HG02840 (cell line): ENCODE measurements around the gene SUPT20H.
A peak's percentile ranks its signal among the peaks of the same experiment; 100 is the strongest.

Experiments
- ATAC-seq: cut with Tn5 transposase; IDR thresholded peaks from one replicate; pipeline ENCODE4 v1.9.1; 2021; ENCODE audit warnings: mild to moderate bottlenecking, moderate library complexity, moderate number of reproducible peaks; ENCODE audit not compliant: unreplicated experiment, low FRiP score

The SUPT20H gene

DNA sequence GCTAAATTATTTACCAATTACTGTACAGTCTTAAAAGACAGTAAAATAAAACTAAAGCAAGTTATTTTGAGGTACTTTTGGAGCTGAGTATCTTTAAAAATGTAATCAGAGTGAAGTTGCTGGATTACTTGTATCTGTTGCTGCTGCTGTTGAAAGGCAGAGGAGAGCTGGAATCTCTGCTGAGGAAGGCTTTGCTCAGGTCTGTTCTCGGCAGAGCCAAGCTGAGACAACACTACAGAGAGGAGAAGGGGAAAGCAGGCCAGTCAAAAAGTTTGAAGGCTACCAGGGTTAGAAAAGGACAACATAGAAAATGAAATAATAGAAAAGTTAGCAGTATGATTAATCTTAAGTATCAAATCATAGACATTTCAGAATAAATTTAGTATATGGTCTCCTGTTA lies 49.1 kb downstream of the SUPT20H start:
- no peak for ATAC-seq

DNA sequence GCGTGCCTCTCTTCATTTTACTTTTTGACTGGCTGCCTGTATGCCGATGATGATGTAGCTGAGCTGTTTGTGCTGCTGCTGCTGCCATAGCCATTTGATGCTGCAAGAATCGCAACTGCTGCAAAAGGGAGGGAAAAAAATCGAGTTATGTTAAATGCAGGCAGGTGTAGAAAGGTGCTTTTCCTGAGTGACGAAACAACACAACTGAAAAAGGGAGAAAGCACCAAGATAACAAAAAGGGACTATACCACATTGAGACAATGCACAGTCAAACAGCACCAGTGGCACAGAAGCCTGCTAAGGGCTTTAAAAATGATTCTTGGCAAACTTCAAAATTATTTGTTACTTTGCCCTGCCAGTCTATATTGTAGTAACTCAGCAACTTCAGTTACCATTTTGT lies 49.8 kb downstream of the SUPT20H start:
- no peak for ATAC-seq

DNA sequence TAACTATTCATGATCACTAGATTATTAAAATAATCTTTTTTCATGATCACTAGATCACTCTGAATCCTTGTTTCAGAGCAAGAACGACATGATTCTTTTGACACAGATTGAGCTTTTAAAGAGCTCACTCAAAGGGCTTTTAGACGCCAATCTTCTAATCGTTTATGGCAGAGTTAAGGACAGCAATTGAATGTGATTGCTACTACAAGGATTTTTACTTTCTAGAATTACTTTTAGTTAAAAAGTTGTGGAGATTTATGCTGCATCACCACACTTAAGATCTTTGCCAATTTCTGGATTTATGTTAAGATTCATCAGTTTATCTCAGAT lies 57.6 kb downstream of the SUPT20H start:
- ATAC-seq, result no peak

DNA sequence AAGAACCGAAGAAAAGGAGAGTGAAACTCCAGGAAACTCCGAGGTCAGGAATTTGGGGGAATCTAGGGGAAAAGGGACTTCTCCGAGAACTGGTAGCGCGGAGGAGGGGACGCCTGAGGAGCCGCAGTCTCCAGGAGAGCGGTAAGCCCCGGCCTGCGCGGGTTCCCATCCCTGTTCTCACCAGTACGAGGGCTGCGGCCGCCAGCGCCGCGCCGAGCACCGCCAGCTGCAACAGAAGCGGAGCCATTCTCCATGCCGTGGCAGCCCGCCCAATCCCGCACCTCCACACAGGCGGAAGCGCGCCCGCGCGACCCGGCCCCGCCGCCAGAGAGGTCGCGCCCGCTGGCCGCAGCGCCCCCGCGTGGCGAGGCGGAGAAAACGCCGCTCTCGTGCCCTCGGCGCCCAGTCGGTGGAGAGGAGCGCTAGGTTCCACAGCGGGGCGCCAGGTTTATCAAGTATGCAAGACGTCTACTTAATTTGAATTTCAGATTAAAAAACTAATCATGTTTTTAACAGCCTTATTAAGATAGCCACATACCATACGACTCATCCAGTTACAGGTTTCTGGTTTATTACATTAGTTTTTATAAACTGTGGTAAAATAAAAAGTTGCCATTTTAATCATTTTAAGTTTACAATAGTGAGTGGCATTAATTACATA lies 60.3 kb downstream of the SUPT20H start, which contains the start of gene ALG5:
Gene ALG5, minus strand, starts transcription at position 287 of the 661 bp plus-strand sequence. Its CDS starts 40 bp downstream, at position 247.
- peak; percentile 56 for ATAC-seq

DNA sequence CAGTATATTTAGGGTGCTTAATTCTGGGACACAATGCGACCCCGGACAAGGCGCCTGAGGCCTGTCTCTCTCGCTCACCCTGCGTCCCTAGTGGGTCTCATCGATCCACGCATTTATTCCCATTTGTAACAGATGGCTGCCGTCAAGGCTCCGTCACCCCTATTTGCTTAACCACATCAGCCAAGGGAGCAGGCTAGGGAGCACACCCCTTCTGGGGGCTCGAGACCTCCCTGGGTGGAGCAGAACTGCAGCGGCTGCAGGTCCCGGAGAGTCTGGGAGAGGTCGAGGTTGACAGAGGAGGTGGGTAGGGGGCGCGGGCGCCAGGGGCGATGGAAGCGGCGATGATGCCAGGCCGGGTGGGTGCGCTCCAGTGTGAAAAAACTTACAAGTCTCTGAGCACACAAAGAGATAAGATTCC lies 60.9 kb downstream of the SUPT20H start:
- no peak for ATAC-seq

DNA sequence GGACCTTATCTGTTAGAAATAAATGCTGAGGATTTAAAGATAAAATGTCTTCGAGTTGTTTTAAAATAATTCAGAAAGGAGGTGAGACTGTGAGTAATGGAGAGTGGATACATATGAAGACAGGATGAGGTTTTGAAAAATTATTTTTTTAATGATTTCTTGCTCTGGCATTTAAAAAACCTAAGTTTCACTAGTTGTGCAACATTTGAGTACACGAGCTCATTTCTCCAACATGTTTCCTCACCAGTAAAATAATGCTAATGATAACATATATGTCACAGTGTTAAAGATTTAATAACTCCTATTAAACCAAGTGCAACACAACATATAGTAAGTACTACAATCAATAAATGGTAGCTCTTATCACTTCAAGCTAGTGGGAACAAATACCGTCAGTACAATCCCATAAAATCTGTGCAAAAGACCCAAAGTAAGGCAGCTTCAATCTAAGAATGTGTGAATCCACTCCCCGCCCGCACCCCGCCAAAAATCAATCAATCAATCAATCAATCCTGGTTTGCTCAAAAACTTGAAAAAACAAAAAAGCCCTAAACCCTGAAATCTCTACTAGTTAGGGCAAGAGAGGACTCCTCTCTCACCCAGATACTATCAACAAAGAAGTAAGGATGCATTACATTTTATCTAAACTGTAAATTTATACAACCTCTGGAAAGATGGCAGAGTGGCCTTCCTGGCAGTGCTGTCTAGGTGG lies 61.6 kb downstream of the SUPT20H start:
- no peak for ATAC-seq

DNA sequence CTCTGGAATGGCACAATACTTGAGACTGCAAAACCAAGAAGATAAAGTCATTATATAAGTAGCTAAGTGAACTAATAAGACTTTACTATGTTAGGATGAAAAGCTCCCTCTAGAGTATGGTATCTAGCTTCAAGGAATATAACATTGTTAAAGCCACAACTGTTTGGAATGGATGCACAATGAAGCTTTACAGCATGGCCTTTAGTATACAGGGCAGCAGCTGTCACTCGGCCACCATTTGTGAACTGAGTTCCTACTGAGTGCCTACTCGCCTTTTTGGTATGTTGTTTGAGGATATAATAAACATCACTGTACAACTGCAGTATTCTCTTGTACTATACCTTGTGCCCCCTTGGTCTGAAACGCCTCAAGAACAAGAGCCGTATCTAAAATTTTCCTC lies 67.1 kb downstream of the SUPT20H start:
- no peak for ATAC-seq

DNA sequence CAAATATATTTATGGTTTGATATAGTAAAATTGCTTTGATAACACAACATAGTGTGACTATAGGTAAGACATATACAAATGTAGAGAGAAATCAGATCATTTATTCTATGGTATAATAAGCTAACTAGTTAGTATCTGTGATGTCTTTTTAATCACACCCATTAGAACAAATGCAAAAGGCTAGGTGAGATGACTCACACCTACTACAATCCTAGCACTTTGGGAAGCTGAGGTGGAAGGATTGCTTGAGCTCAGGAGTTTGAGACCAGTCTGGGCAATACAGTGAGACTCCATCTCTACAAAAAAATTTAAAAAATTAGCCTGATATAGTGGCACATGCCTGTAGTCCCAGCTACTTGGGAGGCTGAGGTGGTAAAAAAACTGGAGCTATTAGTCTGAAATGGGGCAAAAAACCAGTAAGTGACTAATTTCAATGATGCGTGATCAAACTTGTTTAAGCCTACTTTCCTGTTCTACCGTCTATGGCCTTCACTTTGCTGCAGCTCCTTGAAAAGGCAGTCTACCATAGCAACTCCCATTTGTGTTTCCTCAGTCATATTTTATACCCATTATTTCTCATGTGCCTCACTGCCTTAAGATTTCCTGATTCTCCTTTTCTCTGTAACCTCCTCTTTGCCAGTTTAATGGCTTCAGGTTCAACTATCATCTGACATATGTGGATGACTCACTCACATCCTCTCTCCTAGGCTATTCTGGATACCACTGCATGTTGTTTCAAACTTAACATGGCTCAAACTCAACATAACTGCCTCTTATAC lies 72.8 kb downstream of the SUPT20H start:
- ATAC-seq, result no peak

DNA sequence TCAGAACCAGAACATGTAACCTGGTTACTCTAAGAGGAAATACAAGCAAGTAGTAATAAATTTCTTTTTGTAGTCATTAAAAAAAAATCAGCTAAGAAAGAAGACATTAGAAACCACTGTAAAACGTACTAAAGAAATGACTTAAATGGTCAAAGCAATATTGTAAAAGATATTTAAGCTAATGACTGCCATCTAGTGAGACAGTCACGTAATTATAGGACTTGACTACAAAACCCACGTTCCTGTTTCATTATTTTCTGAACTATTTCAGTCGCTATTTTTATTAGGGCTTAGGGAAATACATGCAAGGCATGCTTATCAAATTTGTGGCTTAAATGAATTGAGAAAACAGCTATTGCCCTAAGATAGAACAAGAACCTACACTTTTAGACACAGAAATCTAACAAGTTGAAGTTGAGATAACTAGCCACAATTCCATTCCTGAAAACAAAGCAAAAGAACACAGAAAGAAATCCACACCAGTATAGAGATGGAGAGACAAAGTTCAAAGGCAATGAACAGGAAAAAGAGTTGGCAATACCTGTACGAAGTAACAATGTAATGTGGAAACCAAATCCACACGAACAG lies 78.2 kb downstream of the SUPT20H start:
- no peak for ATAC-seq

DNA sequence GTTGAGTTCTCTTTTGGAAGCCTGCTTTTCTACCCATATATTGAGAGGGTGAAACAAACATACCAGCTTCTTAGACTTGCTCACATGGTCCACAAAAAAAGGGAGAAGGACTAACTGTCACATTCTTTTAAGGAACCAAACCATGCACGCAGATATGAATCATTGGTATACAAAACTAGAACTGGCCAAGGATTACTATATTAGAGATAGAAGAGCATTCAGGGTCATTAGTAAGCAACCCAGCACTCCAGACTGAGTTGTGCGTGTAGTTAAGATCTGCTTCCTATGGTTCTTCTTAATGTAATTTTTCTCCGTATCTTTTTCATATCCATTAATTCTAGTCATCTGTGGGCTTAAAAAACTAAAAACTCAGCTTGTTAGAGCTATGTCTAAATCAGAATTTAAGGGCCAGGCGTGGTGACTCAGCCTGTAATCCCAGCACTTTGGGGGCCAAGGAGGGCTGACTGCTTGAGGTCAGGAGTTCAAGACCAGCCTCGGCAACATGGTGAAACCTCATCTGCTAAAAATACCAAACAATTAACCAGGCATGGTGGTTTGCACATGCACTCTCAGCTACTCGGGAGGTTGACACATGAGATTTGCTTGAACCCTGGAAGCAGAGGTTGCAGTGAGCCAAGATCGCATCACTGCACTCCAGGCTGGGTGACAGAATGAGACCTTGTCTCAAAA lies 80.0 kb downstream of the SUPT20H start:
- ATAC-seq, result no peak

DNA sequence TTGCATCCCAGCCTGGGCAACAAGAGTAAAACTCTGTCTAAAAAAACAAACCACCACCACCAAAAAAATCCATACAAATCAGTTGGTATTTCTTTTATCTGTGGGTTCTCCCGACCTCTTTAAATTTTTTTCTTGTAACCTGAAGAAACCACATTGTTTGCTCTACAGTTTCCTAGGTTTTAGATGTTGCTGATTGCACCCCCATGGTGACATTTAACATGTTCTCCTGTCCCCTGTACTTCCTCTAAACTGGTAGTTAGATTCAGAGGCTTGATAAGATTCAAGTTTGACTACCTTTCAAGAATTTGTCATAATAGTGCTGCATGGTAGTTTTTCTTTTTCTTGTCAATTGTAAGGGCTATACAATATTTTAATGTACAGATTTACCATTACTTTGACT lies 84.3 kb downstream of the SUPT20H start:
- no peak for ATAC-seq

DNA sequence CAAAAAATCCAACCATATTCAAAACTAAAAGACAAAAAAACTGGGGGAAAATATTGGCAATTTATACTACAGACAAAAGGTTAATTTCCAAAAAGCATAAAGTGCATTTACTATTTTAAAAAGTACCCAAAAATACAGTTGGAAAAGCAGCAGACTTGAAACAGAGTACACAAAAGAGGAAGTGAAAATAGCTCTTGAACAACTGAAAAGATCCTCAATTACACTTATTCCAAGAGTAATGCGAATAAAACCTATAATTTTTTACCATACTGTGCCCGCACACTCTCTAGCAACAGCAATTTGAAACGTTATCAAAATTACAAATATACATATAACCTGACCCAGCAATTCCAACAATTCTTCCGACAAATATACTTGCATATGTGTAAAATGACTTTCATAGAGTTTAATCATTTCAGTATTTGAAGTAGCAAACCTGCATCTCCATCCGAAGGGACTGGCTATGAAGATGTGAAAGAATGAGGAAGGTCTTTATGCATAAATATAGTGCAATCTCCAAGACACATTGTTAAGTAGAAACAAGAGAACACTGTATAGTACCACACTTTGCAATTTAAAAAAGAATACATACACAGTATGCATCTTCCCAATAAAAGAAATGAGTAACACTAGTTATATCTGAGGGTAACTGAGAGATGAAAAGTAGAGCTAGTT lies 85.7 kb downstream of the SUPT20H start:
- peak; percentile 70 for ATAC-seq

DNA sequence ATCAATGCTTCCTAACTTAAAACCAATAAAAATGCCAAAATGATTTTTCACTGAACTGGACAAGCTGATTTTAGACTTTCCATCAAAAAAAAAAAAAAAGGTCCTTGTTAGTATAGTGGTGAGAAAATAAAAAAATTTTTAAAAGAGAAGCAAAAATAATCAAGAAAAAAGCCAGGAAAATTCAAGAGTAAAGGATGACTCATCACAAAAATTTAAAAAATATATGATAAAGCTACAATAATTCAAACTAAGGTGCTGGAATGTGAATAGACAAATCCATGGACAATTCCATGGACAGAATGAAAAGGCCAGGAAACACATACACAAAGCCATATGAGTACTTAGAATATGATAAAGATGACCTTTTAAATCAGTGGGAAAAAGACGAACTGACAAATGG lies 86.5 kb downstream of the SUPT20H start:
- ATAC-seq, result no peak

DNA sequence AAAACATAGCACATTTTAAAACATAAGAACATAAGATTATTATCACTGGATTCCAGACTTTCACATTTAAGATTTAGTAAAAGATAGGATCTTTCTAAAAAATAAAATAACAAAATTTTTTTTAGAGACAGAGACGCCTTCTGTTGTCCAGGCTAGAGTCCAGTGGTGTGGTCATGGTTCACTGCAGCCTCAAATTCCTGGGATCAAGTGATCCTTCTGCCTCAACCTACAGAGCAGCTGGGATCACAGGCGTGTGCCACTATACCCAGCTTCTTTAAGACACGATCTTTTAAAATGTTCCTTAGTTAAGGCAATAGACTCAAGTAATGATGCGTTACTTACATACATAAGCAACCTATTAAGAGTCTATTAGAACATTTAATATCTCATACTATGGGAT lies 93.1 kb downstream of the SUPT20H start:
- ATAC-seq, result no peak

DNA sequence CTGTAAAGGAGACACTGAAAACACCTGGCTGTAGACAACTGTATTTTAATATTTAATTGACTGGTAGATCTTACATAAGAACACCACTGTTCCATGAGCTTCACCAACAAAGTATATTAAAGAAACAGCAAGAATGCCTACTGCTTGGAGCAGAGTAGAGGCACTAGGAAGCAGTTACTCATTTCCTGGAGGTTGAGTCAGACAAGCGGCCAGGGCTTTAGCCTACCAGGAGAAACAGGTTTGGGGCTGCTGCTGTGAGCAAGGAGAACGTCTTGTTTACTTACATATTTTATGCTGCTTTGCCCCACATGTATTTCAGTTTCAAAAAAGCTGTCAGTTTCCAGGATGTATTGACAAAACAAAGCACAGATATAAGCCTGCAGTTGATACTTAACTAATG lies 93.7 kb downstream of the SUPT20H start:
- ATAC-seq, result no peak

DNA sequence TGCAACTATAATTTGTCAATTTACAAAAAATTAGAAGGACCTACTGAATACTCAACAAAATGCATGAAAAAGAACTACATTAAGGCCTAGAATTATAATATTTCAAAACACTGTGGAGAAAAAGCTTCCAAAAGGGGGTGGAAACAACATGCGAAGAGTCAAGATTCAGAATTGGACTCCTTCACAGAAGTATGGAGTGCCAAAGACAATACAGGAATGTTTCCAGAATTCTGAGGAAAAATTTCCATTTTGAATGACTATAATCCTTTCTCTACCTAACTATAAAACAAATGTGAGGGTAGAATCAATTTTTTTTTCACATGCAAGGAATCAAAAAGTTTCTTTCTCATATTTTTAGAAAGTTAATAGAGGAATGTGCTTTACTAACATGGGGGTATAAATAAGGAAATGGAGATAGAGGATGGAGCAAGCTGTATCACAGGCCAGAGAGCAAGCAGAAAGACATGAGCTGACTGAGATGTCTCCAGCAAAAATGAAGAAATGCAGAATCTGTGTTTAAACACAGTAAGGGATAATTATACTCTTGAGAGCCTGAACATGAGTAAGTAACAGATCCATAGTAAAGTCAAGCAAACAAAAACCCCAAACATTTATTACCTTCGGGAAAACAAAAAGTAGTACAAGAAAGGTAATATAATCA lies 99.9 kb downstream of the SUPT20H start:
- ATAC-seq, result no peak
